ENCODE results near the gene OR2V2.

DNA sequence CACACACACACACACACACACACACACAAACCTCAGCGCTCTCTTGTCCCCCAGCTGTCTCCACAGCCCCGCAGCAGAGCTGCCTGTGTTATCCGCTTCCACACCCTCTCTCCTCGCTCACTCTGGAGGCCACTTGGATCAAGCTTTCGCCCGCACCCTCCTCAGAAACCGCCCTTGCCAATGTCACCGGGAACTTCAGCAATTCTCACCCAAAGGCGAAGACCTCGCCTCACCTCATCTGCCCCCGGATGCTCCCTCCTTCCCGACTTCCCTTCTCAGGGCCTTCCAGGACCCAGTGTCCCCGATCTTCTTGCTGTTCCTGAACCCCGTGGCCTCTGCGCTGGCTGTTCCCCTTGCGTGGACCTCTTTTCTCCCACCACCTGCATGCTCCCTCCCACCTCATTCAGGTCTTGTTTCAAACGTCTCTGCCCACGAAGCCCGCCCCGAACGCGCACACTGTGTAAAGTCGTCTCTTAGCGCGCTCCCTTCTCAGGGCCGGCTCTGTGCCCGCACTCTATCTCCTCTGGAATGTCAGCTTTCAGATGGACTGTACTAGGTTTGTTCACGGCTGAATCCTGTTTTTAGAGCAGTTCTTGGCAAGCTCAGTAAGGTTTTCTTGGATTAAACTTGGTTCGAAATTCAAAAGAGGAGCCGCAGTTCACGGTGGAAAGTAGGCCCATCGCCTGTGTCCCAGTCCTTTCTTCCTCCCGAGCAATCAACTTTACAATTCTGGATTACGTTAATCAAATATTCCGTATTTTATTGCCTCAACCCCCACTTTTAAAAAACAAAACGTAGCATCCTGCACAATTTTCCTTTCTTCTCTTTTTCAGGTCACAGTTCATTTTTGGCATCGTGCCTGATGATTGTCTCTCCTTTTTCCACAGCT is 58.6 kb downstream of the OR2V2 start:
- no peak for TF ChIP-seq POLR2A (IDR thresholded peaks at IDR 0.05)
- no peak for TF ChIP-seq CTCF (IDR thresholded peaks at IDR 0.05)

Measured in uterus (tissue), 2 donors.